ENCODE results near the gene CAMK1.

- TF ChIP-seq POLR2A (IDR thresholded peaks at IDR 0.05; ENCODE audit: low read depth, low read length) = peak; percentile 91
- TF ChIP-seq TAF1 (IDR thresholded peaks at IDR 0.05; ENCODE audit: borderline replicate concordance, low read depth, low read length) = peak; percentile 95
These were observed 22.8 kb upstream of the CAMK1 start, which contains the start of the genes ARPC4 and TADA3 for GRCh38 chr3:9792405-9793160.

All from GM12892 (cell line).